ENCODE measurements around the gene CFAP68.

The CFAP68 gene

GRCh38 chr11:111878849-111879636 is at the start of gene CFAP68, which contains the start of gene FDXACB1:
TSS of gene CFAP68 (plus strand) at chr11:111879541. CDS start at chr11:111879561, 20 bp downstream.
TSS of gene FDXACB1 (minus strand) at chr11:111879165. CDS start at chr11:111879132, 33 bp downstream.
- peak; percentile 94 to 96 for DNase-seq

GRCh38 chr11:111833524-111833923 is 45.8 kb upstream of the CFAP68 start:
- no peak for DNase-seq

- no peak for DNase-seq
Measured at GRCh38 chr11:111834432-111835163, 44.7 kb upstream of the CFAP68 start.

GRCh38 chr11:111835665-111836064 is 43.7 kb upstream of the CFAP68 start:
- no peak for DNase-seq

- no peak for DNase-seq
Measured at GRCh38 chr11:111836162-111836561, 43.2 kb upstream of the CFAP68 start.

- DNase-seq = no peak
Measured at GRCh38 chr11:111836721-111837120, 42.6 kb upstream of the CFAP68 start.

- DNase-seq = no peak
Measured at GRCh38 chr11:111837366-111837891, 41.9 kb upstream of the CFAP68 start.

GRCh38 chr11:111838054-111838453 is 41.3 kb upstream of the CFAP68 start:
- DNase-seq = no peak

GRCh38 chr11:111840143-111840542 is 39.2 kb upstream of the CFAP68 start:
- no peak for DNase-seq

GRCh38 chr11:111841370-111842053 is 37.8 kb upstream of the CFAP68 start:
- DNase-seq = peak; percentile 29 to 66

- DNase-seq = no peak
Measured at GRCh38 chr11:111843661-111844060, 35.7 kb upstream of the CFAP68 start.

- no peak for DNase-seq
Measured at GRCh38 chr11:111845276-111846028, 33.9 kb upstream of the CFAP68 start.

GRCh38 chr11:111846063-111846462 is 33.3 kb upstream of the CFAP68 start:
- DNase-seq = no peak

- DNase-seq = no peak
Measured at GRCh38 chr11:111846636-111847035, 32.7 kb upstream of the CFAP68 start.

GRCh38 chr11:111849631-111850030 is 29.7 kb upstream of the CFAP68 start:
- no peak for DNase-seq

GRCh38 chr11:111851067-111851466 is 28.3 kb upstream of the CFAP68 start:
- DNase-seq = no peak

GRCh38 chr11:111851636-111852035 is 27.7 kb upstream of the CFAP68 start:
- no peak for DNase-seq

GRCh38 chr11:111852103-111852502 is 27.2 kb upstream of the CFAP68 start:
- DNase-seq = no peak

- no peak for DNase-seq
Measured at GRCh38 chr11:111855506-111855905, 23.8 kb upstream of the CFAP68 start.

- no peak for DNase-seq
Measured at GRCh38 chr11:111860257-111860656, 19.1 kb upstream of the CFAP68 start.

- DNase-seq = no peak
Measured at GRCh38 chr11:111870113-111870512, 9.2 kb upstream of the CFAP68 start.

- DNase-seq = no peak
Measured at GRCh38 chr11:111870522-111870885, 8.8 kb upstream of the CFAP68 start.

All from NCI-H1930 (cell line).